HG03108 (cell line): ENCODE results near the gene SV2C.
"Not testable (repeated sequence)": the region's sequence is repeated elsewhere in the genome, so short reads cannot be mapped to it uniquely, and the experiment has no call there.

Experiments
- ATAC-seq: cut with Tn5 transposase; IDR thresholded peaks from one replicate; pipeline ENCODE4 v1.9.1; 2021; ENCODE audit warnings: moderate library complexity; ENCODE audit not compliant: unreplicated experiment

Gene SV2C

DNA sequence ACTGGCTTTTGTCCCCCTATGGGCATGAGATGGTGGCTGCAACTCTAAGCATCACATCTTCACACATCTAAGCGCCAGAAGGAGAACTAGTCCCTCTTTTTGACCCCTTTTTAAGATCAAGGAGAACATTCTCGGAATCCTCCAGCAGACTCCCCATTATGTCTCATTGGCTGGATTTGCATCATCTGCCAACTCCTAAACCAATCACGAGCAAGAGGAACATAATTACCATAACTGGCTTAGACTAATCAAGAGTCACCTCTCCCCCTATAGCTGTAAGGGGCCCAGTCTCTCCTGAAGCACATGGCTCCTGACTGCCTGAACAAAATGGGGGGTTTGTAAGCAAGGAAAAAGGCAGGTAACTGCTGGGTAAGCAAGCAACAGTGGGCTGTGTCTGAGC, 251.4 kb downstream of the SV2C start:
- no peak for ATAC-seq

DNA sequence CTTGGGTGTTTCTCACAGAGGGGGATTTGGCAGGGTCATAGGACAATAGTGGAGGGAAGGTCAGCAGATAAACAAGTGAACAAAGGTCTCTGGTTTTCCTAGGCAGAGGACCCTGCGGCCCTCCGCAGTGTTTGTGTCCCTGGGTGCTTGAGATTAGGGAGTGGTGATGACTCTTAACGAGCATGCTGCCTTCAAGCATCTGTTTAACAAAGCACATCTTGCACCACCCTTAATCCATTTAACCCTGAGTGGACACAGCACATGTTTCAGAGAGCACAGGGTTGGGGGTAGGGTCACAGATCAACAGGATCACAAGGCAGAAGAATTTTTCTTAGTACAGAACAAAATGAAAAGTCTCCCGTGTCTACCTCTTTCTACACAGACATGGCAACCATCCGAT, 252.3 kb downstream of the SV2C start:
- not testable (repeated sequence) for ATAC-seq

GRCh38 chr5:76336253-76336809, 253.1 kb downstream of the SV2C start:
- ATAC-seq: not testable (repeated sequence)

- ATAC-seq: no peak
These were observed 254.8 kb downstream of the SV2C start for GRCh38 chr5:76337953-76338451.

- ATAC-seq: no peak
These were observed 256.7 kb downstream of the SV2C start for GRCh38 chr5:76339919-76340318.

- no peak for ATAC-seq
These were observed 258.6 kb downstream of the SV2C start for GRCh38 chr5:76341651-76342334.

DNA sequence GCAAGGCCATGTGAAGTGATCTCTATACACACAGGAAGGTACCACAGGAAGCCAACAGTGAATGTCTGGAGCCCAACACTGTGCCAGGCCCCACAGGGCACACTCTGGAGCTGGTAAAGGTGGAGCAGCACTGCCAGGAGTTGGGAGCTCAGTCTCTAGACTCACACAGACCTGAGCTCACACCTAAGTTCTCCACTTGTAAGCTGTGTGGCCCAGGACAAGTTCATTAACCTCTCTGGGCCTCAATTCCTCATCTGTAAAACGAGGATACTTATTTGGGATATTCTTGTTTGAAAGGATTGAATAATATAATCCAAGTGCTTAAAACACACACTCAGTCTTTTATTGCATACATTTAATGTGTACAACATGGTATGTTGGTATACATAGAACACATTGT, 259.3 kb downstream of the SV2C start:
- no peak for ATAC-seq

DNA sequence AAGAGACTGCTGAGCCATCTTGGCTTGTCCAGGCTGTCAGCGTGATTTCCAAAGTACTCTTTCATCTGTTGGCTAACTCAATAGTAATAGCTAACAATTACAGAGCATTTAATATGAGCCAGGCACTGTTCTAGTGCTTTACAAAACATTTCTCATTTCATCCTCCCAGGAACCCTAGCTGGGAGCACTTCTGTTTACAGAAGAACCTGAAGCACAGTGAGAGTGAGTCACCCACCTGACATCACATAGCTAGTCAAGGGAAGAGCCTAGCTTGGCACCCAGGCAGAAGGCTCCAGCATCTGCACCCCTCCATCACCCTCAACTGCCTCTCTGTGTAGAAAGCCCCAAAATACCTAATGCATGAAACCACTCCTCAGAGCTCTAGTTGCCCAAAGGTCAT, 262.4 kb downstream of the SV2C start:
- no peak for ATAC-seq

GRCh38 chr5:76351176-76351575, 268.0 kb downstream of the SV2C start:
- ATAC-seq: no peak

- ATAC-seq: peak; percentile 99
These were observed 268.4 kb downstream of the SV2C start for GRCh38 chr5:76351577-76351976.

DNA sequence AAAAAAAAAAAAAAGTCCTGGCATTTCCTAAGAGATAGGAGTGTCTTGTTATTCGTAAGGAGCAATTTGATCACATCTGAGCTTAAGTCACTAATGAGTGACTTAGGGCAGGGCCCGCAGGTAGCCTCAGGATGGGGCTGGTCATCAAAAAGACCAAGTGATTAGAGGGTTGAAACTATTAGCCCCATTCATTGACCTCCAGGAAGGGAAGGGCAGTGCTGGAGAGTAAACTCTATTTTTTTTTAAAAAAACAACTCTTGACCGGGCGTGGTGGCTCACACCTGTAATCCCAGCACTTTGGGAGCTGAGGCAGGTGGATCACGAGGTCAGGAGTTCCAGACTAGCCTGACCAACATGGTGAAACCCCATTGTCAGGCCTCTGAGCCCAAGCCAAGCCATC, 273.7 kb downstream of the SV2C start:
- ATAC-seq: no peak

GRCh38 chr5:76363352-76364225, 280.4 kb downstream of the SV2C start:
- no peak for ATAC-seq

- ATAC-seq: no peak
These were observed 281.0 kb downstream of the SV2C start for GRCh38 chr5:76364226-76364589.

DNA sequence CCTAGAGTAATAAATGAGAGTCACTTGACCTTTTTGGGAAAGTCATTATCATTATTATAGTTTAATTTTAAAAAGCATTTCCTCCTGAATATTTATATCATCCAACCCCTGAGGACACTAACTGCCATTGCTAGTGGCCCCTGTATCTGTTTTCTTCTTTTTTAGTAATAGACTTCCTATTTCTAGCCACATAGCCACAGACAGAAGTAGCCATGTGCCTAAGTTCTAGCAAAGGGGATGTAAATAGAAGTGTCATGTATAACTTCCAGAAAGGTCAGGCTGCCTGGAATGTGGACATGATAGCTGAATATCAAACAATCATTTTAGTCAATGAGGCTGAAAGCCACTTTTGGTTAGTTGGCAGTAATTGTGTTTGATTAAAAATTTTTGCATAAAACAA, 282.4 kb downstream of the SV2C start:
- ATAC-seq: no peak

- no peak for ATAC-seq
These were observed 283.4 kb downstream of the SV2C start for GRCh38 chr5:76366596-76366995.

GRCh38 chr5:76367623-76368371, 284.6 kb downstream of the SV2C start:
- ATAC-seq: peak; percentile 65

GRCh38 chr5:76368941-76369340, 285.8 kb downstream of the SV2C start:
- no peak for ATAC-seq

- not testable (repeated sequence) for ATAC-seq
These were observed 286.5 kb downstream of the SV2C start for GRCh38 chr5:76369668-76370067.

DNA sequence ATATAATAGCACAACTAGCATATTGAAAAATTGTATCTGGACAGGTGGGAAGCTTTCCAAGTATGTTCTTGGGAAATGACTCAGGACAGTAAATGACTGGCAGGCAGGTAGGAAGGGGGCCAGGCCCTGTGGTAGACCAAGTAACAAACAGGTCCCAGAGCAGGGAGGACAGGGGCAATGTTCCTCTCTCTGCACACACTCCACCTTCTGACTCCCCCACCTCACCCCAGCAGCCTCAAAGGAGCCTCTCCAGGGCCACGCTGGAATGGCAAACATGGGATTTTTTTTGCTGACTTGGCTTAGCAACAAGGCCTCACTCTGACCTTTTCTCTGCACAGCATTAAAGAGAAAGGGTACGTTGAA, 288.8 kb downstream of the SV2C start:
- no peak for ATAC-seq

DNA sequence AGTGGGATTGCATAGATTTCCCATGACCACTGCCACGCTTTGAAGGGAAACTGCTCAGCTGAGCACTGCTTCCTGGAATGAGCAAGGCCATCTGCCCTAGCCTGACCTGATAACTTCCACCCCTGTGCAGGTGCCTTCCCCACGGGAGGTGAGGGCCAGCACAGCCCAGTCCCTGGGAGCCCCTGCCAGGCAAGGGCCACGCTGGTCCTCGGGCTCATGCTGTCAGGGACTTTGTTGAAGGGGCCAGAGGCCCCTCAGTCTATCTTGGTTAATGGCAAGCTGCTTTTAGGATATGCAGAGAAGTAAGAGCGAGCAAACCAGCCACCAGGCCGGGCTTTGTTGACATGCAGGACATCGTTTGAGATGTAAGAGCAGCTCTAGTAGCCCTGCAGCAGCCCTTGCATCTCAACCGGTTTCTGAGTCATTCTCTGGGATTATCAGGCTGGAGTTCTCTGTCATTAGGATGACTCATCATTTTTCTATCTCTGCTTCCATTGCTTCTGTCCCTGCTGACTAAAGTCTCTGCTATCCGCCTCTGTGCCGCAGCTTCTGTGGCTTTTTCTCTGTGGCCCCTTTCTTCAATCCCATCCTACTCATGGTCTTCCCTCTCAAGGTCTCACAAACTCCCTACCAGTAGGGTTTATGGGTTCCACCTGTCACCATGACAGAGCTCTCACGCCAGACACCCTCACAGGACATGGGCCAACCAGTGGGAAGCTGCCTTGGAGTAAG, 289.3 kb downstream of the SV2C start:
- no peak for ATAC-seq
